Ishikawa (cell line): ENCODE data around the gene GARIN3.

Source experiments
- EGR1 ChIP-seq: IDR thresholded peaks from 2 replicates; pipeline ENCODE4 v1.6.1; 2012
- EP300 ChIP-seq: IDR thresholded peaks from 2 replicates; pipeline ENCODE4 v1.6.1; 2012; ENCODE audit warnings: borderline replicate concordance
- FOXM1 ChIP-seq: IDR thresholded peaks from 2 replicates; pipeline ENCODE4 v1.6.1; 2012; ENCODE audit warnings: low read depth, borderline replicate concordance
- NFIC ChIP-seq: IDR thresholded peaks from 2 replicates; pipeline ENCODE4 v1.6.1; 2012
- TCF12 ChIP-seq: IDR thresholded peaks from 2 replicates; pipeline ENCODE4 v1.6.1; 2012; ENCODE audit warnings: low read depth
- YY1 ChIP-seq: IDR thresholded peaks from 2 replicates; pipeline ENCODE4 v1.6.1; 2012; ENCODE audit warnings: low read depth
- ZBTB7A ChIP-seq: IDR thresholded peaks from 2 replicates; pipeline ENCODE4 v1.6.1; 2012; ENCODE audit warnings: low read depth
- TF ChIP-seq, protein P1 (sequence below): IDR thresholded peaks from 2 replicates; pipeline ENCODE4 v1.6.1; 2012; ENCODE audit warnings: low read depth, mild to moderate bottlenecking
- TF ChIP-seq, protein P2 (sequence below): IDR thresholded peaks from 2 replicates; pipeline ENCODE4 v1.6.1; 2012

DNA sequence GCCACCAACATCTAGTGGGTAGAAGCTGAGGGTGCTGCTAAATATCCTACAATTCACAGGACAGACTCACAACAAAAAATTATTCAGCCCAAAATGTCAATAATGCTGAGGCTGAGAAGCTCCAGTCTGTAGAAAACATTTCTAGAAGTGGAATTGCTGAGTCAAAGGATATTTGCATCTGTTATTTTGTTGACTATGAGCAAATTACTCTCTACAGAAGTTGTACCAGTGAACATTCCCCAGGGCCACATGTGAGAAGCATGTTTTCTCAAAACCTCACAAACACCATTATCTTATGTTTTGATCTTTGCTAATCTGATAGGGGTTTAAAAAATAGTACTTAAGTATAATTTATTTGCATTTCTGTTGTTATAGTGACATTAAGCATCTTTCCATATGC is 30.0 kb upstream of the GARIN3 start:
- TF ChIP-seq EP300 (no peak), FOXM1 (no peak), EGR1 (no peak), ZBTB7A (no peak), YY1 (no peak), TCF12 (no peak), NFIC (no peak)
- TF ChIP-seq, protein P1, sequence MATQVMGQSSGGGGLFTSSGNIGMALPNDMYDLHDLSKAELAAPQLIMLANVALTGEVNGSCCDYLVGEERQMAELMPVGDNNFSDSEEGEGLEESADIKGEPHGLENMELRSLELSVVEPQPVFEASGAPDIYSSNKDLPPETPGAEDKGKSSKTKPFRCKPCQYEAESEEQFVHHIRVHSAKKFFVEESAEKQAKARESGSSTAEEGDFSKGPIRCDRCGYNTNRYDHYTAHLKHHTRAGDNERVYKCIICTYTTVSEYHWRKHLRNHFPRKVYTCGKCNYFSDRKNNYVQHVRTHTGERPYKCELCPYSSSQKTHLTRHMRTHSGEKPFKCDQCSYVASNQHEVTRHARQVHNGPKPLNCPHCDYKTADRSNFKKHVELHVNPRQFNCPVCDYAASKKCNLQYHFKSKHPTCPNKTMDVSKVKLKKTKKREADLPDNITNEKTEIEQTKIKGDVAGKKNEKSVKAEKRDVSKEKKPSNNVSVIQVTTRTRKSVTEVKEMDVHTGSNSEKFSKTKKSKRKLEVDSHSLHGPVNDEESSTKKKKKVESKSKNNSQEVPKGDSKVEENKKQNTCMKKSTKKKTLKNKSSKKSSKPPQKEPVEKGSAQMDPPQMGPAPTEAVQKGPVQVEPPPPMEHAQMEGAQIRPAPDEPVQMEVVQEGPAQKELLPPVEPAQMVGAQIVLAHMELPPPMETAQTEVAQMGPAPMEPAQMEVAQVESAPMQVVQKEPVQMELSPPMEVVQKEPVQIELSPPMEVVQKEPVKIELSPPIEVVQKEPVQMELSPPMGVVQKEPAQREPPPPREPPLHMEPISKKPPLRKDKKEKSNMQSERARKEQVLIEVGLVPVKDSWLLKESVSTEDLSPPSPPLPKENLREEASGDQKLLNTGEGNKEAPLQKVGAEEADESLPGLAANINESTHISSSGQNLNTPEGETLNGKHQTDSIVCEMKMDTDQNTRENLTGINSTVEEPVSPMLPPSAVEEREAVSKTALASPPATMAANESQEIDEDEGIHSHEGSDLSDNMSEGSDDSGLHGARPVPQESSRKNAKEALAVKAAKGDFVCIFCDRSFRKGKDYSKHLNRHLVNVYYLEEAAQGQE, result no peak
- TF ChIP-seq, protein P2, sequence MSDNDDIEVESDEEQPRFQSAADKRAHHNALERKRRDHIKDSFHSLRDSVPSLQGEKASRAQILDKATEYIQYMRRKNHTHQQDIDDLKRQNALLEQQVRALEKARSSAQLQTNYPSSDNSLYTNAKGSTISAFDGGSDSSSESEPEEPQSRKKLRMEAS, result no peak
